HL-60/S4 treated with phorbol 12-myristate 13-acetate at 8.2 ng/mL for 4 days and 3 days (cell line): Measurements from ENCODE around the gene RNPEP.
"Not testable (repeated sequence)": the region's sequence is repeated elsewhere in the genome, so short reads cannot be mapped to it uniquely, and the experiment has no call there.

Experiments used
- in situ Hi-C: fragments of 300-500 bp; cut with MboI; formaldehyde crosslinking; loops from 2 replicates; pipeline ENCODE4 v1.15.0; 2022; ENCODE audit warnings: low sequenced_read_pairs

Gene RNPEP

GRCh38 chr1:202009326-202010179, 27.1 kb downstream of the RNPEP start:
- in situ Hi-C loops, result no loop called here

GRCh38 chr1:202010180-202011015, 27.9 kb downstream of the RNPEP start, which contains the start of gene ELF3:
Gene ELF3 (plus strand): TSS chr1:202010587. CDS start chr1:202011137, 550 bp downstream.
- in situ Hi-C loops, result no loop called here

- in situ Hi-C loops, result no loop called here
These were observed 29.5 kb downstream of the RNPEP start for GRCh38 chr1:202011994-202012393.

GRCh38 chr1:202012544-202013478, 30.4 kb downstream of the RNPEP start:
- in situ Hi-C loops, result no loop called here

GRCh38 chr1:202013603-202014002, 31.2 kb downstream of the RNPEP start:
- in situ Hi-C loops, result no loop called here

- in situ Hi-C loops, result no loop called here
These were observed 31.6 kb downstream of the RNPEP start for GRCh38 chr1:202014060-202014459.

- in situ Hi-C loops, result no loop called here
These were observed 32.6 kb downstream of the RNPEP start for GRCh38 chr1:202014915-202015661.

GRCh38 chr1:202015662-202015937, 33.2 kb downstream of the RNPEP start:
- in situ Hi-C loops, result no loop called here

- in situ Hi-C loops, result no loop called here
These were observed 33.8 kb downstream of the RNPEP start for GRCh38 chr1:202016022-202016810.

GRCh38 chr1:202016811-202017748, 34.6 kb downstream of the RNPEP start:
- in situ Hi-C loops, result no loop called here

GRCh38 chr1:202017749-202018467, 35.5 kb downstream of the RNPEP start:
- in situ Hi-C loops, result no loop called here

GRCh38 chr1:202018468-202019234, 36.2 kb downstream of the RNPEP start:
- in situ Hi-C loops, result no loop called here

GRCh38 chr1:202019235-202019558, 36.7 kb downstream of the RNPEP start:
- in situ Hi-C loops, result not testable (repeated sequence)

- in situ Hi-C loops, result no loop called here
These were observed 40.6 kb downstream of the RNPEP start for GRCh38 chr1:202023001-202023433.

- in situ Hi-C loops, result no loop called here
These were observed 46.8 kb downstream of the RNPEP start for GRCh38 chr1:202029171-202029665.

GRCh38 chr1:202029727-202030126, 47.3 kb downstream of the RNPEP start:
- in situ Hi-C loops, result no loop called here

- in situ Hi-C loops, result no loop called here
These were observed 49.3 kb downstream of the RNPEP start for GRCh38 chr1:202031796-202032195.
